GM19238 (cell line): ENCODE results near the gene PLEKHA3.

Experiments
- DNase-seq: peaks from one replicate; pipeline ENCODE4 v3.0.0; 2011; ENCODE audit warnings: low spot score; ENCODE audit not compliant: insufficient read length

PLEKHA3 gene

DNA sequence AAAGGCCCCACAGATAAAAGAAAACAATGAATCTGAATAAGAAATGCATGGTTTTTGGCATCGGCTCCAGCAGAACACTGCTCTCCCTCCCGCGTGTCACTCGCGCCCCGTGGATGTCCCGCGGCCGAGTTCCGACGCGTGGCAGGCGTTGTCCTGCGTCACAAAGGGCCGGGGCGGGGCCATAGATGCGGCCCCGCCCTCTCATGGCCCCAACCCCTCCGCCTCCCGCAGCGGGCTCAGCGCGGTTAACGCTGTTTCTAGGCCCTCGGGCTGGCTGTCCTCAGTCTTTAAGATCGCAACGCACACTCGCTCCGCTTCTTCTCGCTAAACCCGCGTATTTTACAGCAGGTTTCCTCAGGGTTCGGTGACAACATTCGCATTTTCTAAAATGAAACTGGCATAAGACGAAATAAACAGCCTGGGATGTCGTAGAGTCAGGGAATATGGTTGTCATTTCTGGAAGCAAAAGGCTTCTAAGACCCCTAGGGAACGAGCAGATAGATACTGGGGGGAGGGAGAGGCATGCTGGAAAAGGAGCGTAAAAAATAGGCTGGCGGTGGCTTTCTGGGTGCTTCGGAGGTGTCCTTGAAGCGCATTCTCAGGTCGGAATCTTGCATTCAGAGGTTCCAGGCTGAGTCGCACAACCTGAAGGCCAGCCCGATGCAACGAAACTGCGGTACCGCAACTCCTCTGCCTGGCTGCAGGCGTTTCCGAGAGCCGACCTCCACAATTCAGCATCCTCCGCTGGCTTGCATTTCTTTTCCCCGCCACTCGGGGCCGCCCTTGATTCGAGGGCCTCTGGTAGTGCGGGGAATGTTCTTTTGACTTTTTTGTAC, 1.6 kb upstream of the PLEKHA3 start, which contains the start of gene FKBP7:
FKBP7 (minus strand) TSS at position 162 of the 836 bp plus-strand sequence; CDS start at position 61, 101 bp downstream.
- peak; percentile 53 for DNase-seq

GRCh38 chr2:178479275-178479616, 1.0 kb upstream of the PLEKHA3 start:
- no peak for DNase-seq

GRCh38 chr2:178479758-178480226, 465 bp upstream of the PLEKHA3 start:
- DNase-seq = no peak

DNA sequence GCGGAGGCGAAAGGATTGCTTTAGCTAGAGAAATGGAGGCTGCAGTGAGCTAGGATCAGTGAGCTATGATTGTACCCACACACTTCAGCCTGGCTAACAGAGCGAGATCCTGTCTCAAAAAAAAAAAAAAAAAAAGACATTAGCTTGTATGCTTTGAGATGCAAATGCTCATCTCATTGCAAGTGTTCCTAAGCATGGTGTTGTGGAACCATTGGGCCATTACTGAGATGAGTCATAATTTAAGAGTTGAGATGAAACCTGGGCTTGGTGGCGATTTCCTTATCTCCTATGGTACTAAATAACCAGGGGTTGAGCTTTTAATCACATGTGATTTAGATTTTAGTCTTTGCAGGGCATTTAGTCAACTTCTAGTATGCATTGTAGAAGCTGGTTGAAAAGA, 2.2 kb downstream of the PLEKHA3 start:
- DNase-seq = no peak

DNA sequence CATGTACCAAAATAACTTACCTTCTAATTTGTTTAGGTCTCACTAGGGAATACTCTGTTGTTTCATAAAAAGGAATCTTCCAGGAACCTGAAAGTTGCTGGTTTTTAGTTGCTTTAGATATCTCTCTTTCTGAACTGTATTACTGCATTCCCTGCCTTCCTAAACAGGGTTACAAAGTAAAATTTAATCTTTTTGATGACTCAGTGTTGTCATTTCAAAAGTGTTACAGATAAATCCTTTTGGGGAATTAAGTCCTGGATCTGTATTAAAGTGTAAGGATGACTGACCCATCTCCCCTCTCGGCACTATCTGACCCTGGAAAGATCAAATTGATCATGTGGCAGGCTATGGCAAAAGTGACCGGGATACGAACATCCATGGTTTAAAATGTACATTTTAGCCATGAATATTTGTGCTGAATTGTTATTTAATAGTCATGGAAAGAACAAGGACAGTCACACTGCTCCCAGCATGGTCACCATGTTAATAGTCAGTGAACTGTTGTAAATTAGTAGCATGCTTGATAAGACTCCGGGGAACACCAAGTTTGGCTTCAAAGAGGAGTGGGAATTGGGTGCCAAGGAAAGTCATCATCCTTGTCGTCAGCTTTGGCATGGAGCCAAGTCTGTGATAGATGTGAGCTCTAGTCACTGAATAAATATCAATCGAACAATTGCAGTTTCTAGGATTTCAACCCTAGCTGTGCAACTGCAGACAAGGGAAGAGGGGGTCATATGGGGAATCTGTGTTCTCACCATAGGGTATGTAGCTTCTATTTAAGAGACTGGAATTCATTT, 4.2 kb downstream of the PLEKHA3 start:
- no peak for DNase-seq

GRCh38 chr2:178485356-178485755, 5.1 kb downstream of the PLEKHA3 start:
- DNase-seq = no peak

DNA sequence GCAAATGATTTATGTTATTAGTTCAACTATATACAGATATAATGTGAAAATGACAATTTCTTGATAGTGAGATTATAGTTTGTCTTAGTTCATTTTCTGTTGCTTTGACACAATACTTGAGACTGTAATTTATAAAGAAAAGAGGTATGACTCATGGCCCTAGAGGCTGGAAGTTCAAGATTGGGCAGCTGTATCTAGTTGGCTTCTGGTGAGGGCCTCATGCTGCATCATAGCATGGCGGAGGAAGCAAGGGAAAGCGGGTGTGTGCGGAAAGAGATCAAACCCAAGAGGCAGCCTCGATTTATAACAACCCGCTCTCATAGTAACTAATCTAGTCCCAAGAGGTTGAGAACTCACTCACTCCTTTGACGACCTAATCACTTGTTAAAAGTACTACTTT, 11.4 kb downstream of the PLEKHA3 start:
- no peak for DNase-seq

DNA sequence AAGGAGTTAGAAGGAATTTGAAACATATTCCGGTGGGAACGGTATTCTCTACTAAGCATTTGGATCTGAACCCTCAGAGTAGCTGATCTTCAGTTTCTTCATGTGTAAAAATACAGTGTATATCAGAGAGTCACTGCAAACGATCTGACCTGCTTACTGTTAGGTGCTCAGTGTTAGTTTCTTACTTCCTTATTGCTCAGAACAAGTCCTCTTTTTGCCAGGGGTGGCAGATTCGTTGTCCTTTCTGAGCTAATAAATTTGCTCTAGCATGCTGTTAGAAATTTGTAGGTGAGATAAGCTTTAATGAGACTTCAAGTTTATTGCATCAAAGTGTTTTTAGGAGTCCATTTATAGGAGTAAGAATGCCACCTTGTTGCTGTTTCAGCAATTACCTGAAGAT, 15.8 kb downstream of the PLEKHA3 start:
- DNase-seq = no peak

GRCh38 chr2:178498137-178498536, 17.9 kb downstream of the PLEKHA3 start:
- no peak for DNase-seq

- DNase-seq = no peak
Measured at GRCh38 chr2:178499640-178500039, 19.4 kb downstream of the PLEKHA3 start.

- DNase-seq = no peak
Measured at GRCh38 chr2:178502751-178503150, 22.5 kb downstream of the PLEKHA3 start.

- no peak for DNase-seq
Measured at GRCh38 chr2:178506101-178506500, 25.8 kb downstream of the PLEKHA3 start.

GRCh38 chr2:178506524-178506923, 26.3 kb downstream of the PLEKHA3 start:
- no peak for DNase-seq

DNA sequence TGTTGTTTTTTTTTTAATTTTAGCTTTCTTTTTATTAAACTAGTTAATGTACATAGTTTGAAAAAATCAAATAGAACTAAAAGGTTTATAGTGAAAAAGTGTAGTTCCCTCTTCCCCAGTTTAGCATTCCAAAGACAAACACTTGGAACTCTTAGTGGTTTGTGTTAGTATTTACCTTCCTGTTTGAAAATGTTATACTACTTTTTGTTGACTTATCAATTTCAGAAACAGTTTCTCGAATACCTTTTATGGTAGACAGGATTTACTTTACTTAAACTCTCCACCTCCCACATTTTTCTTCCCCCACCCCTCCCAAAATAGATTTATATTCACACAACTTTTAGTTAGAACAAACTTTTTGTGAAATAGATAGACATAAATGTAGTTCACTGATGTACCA, 26.7 kb downstream of the PLEKHA3 start:
- DNase-seq = no peak

GRCh38 chr2:178508646-178509045, 28.4 kb downstream of the PLEKHA3 start:
- DNase-seq = no peak

DNA sequence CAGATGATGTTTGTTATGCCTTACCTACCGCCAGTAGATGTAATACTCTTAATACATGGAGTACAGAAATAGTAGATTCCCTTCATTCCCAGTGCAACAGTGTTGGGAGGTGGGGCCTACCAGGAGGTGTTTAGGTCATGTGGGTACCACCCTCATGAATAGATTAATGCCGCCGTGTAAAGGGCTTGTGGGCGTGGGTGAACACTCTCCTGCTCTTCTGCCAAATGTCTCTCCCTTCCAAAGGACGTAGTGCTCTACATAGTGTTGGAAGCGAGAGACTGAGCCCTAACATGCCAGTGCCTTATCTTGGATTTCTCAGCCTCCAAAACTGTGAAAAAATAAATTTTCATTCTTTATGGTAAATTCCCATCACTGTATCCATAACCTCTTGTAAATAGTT, 30.1 kb downstream of the PLEKHA3 start:
- no peak for DNase-seq

GRCh38 chr2:178512484-178512883, 32.2 kb downstream of the PLEKHA3 start:
- DNase-seq = no peak

- no peak for DNase-seq
Measured at GRCh38 chr2:178513876-178514275, 33.6 kb downstream of the PLEKHA3 start.

- DNase-seq = no peak
Measured at GRCh38 chr2:178514664-178515063, 34.4 kb downstream of the PLEKHA3 start.

DNA sequence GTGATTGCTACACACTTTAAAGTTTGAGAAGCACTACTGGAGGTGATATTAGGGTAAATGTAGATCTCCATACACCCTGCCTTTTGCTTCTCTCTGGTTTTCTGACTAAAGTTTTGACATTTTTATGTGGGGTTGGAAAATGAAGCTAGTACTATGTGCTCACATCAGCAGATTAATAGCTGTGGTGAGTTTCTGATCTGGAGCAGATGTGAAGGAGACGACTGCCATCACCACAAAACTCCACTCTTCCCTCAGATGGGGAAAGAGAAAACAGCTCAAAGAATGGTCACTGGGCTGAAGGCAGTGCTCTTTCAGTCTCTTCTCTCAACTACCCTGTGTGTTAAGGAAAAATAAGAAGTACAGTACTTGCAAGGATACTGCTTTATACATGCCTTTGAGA, 37.2 kb downstream of the PLEKHA3 start:
- DNase-seq = no peak

DNA sequence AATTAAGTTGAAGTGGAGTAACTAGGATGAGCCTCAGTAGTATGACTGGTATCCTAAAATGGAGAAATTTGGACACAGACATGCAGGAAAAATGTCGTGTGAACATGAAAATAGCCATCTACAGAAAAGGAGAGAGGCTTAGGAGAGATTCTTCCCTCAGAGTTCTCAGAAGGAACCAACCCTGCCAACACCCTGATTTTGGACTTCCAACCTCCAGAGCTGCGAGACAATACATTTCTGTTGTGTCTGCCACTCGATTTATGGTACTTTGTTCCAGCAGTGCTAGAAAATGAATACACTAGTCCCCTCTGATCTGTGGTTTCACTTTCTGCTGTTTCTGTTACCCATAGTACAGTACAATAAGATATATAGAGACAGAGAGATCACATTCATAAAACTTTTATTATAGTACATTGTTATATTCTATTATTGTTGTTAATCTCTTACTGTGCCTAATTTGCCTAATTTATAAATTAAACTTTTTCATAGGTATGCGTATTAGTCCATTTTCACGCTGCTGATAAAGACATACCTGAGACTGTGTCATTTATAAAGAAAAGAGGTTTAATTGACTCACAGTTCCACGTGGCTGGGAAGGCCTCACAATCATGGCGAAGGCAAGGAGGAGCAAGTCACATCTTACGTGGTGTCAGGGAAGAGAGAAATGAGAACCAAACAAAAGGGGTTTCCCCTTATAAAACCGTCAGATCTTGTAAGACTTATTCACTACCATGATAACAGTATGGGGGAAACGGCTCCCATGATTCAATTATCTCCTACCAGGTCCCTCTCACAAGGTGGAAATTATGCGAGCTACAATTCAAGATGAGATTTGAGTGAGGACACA, 41.3 kb downstream of the PLEKHA3 start:
- no peak for DNase-seq
